GM12878 (cell line): ENCODE measurements around the gene CMTM4. TPM values are rescaled to one million over a fixed set of nuclear protein-coding genes. Genes with fewer than 3 reads are reported as not detected.
"Not testable (repeated sequence)": the region's sequence is repeated elsewhere in the genome, so short reads cannot be mapped to it uniquely, and the experiment has no call there.

Source experiments
- ATAC-seq: fragments of 200-7000 bp; cut with Tn5 transposase; 3 replicates; pipeline ENCODE4 v1.9.1; 2020; ENCODE audit warnings: mild to moderate bottlenecking, moderate library complexity
- BruUV-seq: library from RNA; stranded (reverse); fragments of 400-500 nt; replicated peaks from 2 replicates; lab custom pipeline; 2021; lab: Mats Ljungman, UMichigan
- CTCF ChIA-PET: fragments of 300-600 bp; sonication (Branson Sonifier 250); formaldehyde crosslinking; extraction: SDS; loops from one replicate; lab custom pipeline; 2021; ENCODE audit warnings: inconsistent platforms; lab: Yijun Ruan, JAX
- POLR2A ChIA-PET: fragments of 350-600 bp; formaldehyde crosslinking; extraction: SDS; loops from one replicate; lab custom pipeline; 2021; ENCODE audit warnings: inconsistent platforms; lab: Charles Lee
- RAD21 ChIA-PET: fragments of 300-600 bp; sonication (Branson Sonifier 250); formaldehyde crosslinking; loops from one replicate; lab custom pipeline; 2023; ENCODE audit warnings: antibody characterized with exemption; ENCODE audit not compliant: unreplicated experiment; lab: Charles Lee
- SMC1A ChIA-PET: fragments of 300-600 bp; sonication (Branson Sonifier 250); formaldehyde crosslinking; loops from one replicate; lab custom pipeline; 2023; ENCODE audit not compliant: unreplicated experiment, uncharacterized antibody; lab: Charles Lee
- DNase-seq: peaks from one replicate; pipeline ENCODE4 v3.0.0-alpha.2; 2011; ENCODE audit warnings: low read depth, low spot score
- FAIRE-seq: peaks from 3 replicates; lab custom pipeline; 2011; peaks lifted over from hg19 to GRCh38; lab: Jason Lieb, UNC
- H2AFZ ChIP-seq: 2 replicates; pipeline ENCODE4 v1.6.0; 2011; ENCODE audit warnings: low read depth, low read length, control low read depth; ENCODE audit not compliant: control insufficient read depth
- H3K27ac ChIP-seq: 2 replicates; pipeline ENCODE4 v1.5.1; 2011; ENCODE audit warnings: control low read depth; ENCODE audit not compliant: control insufficient read depth, insufficient read depth
- H3K27me3 ChIP-seq, 2 experiments: replicated peaks in 1 of 2; 2 replicates each; pipeline versions ENCODE4 v1.6.0 to v1.6.1; 2011; ENCODE audit warnings: low read length in 1 of 2; ENCODE audit not compliant: control insufficient read depth in 2 of 2, insufficient read depth in 2 of 2
- H3K36me3 ChIP-seq, 2 experiments: 2 replicates each; pipeline ENCODE4 v1.5.1; 2011; ENCODE audit warnings: low read length in 1 of 2; ENCODE audit not compliant: control insufficient read depth in 2 of 2, insufficient read depth in 2 of 2
- H3K4me1 ChIP-seq: 2 replicates; pipeline ENCODE4 v1.6.1; 2011; ENCODE audit warnings: mild to moderate bottlenecking, low read length, moderate library complexity, mixed read lengths; ENCODE audit not compliant: control insufficient read depth, insufficient read depth
- H3K4me2 ChIP-seq: 2 replicates; pipeline ENCODE4 v1.6.0; 2011; ENCODE audit warnings: control low read depth; ENCODE audit not compliant: control insufficient read depth, insufficient read depth
- H3K4me3 ChIP-seq: fragments of 200-600 bp; sonication (generic); 2 replicates; pipeline ENCODE4 v1.5.1; 2016
- H3K79me2 ChIP-seq: 2 replicates; pipeline ENCODE4 v1.6.0; 2011; ENCODE audit warnings: low read length; ENCODE audit not compliant: control insufficient read depth, insufficient read depth
- H3K9ac ChIP-seq: 2 replicates; pipeline ENCODE4 v1.8.0; 2011; ENCODE audit warnings: low read length, control low read depth, mixed read lengths; ENCODE audit not compliant: control insufficient read depth, insufficient read depth
- H3K9me3 ChIP-seq: replicated peaks from 3 replicates; pipeline ENCODE4 v1.5.1; 2011; ENCODE audit warnings: mild to moderate bottlenecking, low read length; ENCODE audit not compliant: control insufficient read depth, insufficient read depth
- H4K20me1 ChIP-seq: 2 replicates; pipeline ENCODE4 v1.6.0; 2011; ENCODE audit not compliant: control insufficient read depth, insufficient read depth
- EZH2 ChIP-seq: IDR thresholded peaks from 2 replicates; pipeline ENCODE4 v1.6.1; 2012; ENCODE audit warnings: low read depth, mild to moderate bottlenecking, control low read depth, inconsistent platforms, low read length, borderline replicate concordance; ENCODE audit not compliant: control insufficient read depth
- IRF3 ChIP-seq: fragments of 450-650 bp; IDR thresholded peaks from 2 replicates; pipeline ENCODE4 v1.6.1; 2014; ENCODE audit warnings: mild to moderate bottlenecking
- MXI1 ChIP-seq: fragments of 150-350 bp; IDR thresholded peaks from 2 replicates; pipeline ENCODE4 v1.6.1; 2011; ENCODE audit warnings: low read depth, mild to moderate bottlenecking, inconsistent platforms, low read length, improper control_type of control experiment
- NFIC ChIP-seq: IDR thresholded peaks from 2 replicates; pipeline ENCODE4 v1.6.1; 2012; ENCODE audit warnings: low read depth, mild to moderate bottlenecking, inconsistent platforms, low read length, moderate library complexity
- NFXL1 ChIP-seq: fragments of 450-650 bp; IDR thresholded peaks from 2 replicates; pipeline ENCODE4 v1.6.1; 2017; ENCODE audit warnings: antibody characterized with exemption, mild to moderate bottlenecking, borderline replicate concordance
- PAX5 ChIP-seq: IDR thresholded peaks from 2 replicates; pipeline ENCODE4 v1.6.1; 2011; ENCODE audit warnings: low read depth, low read length, borderline replicate concordance
- PAX8 ChIP-seq: fragments of 450-650 bp; IDR thresholded peaks from 2 replicates; pipeline ENCODE4 v1.6.1; 2017; ENCODE audit warnings: mild to moderate bottlenecking, moderate library complexity
- SRF ChIP-seq, 2 experiments: IDR thresholded peaks; 2 replicates each; pipeline ENCODE4 v1.6.1; 2011; ENCODE audit warnings: low read depth in 2 of 2, low read length in 2 of 2, mild to moderate bottlenecking in 1 of 2, moderate library complexity in 1 of 2
- TBL1XR1 ChIP-seq: IDR thresholded peaks from 2 replicates; pipeline ENCODE4 v1.6.1; 2012; ENCODE audit warnings: low read depth, low read length, improper control_type of control experiment
- TCF3 ChIP-seq: IDR thresholded peaks from 2 replicates; pipeline ENCODE4 v1.6.1; 2012; ENCODE audit warnings: low read depth, mild to moderate bottlenecking, low read length, borderline replicate concordance; ENCODE audit not compliant: insufficient read depth
- TCF7 ChIP-seq: IDR thresholded peaks from 2 replicates; pipeline ENCODE4 v1.6.1; 2014; ENCODE audit warnings: antibody characterized with exemption, borderline replicate concordance
- WRNIP1 ChIP-seq: IDR thresholded peaks from 2 replicates; pipeline ENCODE4 v1.6.1; 2011; ENCODE audit warnings: low read depth, low read length, improper control_type of control experiment, borderline replicate concordance
- YBX1 ChIP-seq: fragments of 450-650 bp; IDR thresholded peaks from 2 replicates; pipeline ENCODE4 v1.6.1; 2016; ENCODE audit warnings: antibody characterized with exemption
- ZNF622 ChIP-seq: fragments of 450-650 bp; IDR thresholded peaks from 2 replicates; pipeline ENCODE4 v1.6.1; 2017; ENCODE audit warnings: mild to moderate bottlenecking, inconsistent platforms
- WGBS: methylation state at CpG from one replicate; pipeline ENCODE4 v1.1.6; 2016; ENCODE audit warnings: low lambda C conversion rate; ENCODE audit not compliant: insufficient replicate concordance, insufficient coverage; ENCODE audit errors: missing lambda C conversion rate; 5-methylcytosine and 5-hydroxymethylcytosine counted together
- in situ Hi-C: fragments of 300-500 bp; cut with MboI; formaldehyde crosslinking; loops from 9 replicates; pipeline ENCODE4 v1.14.3; 2018; ENCODE audit warnings: mixed read lengths
- intact Hi-C: fragments of 100-400 bp; cut with micrococcal nuclease; formaldehyde crosslinking; loops from one replicate; pipeline ENCODE4 v1.14.2; 2022; ENCODE audit not compliant: unreplicated experiment
- polyA plus RNA-seq, 11 experiments: library from polyadenylated mRNA; depleted of rRNA in 4 of 11; unstranded in 6 of 11; stranded (reverse) in 5 of 11; fragments of >200 nt; fragmentation: Nextera tagmentation in 4 of 11; fragmentation: Illumina TruSeq in 1 of 11; extraction: Ambion mirVana in 4 of 11; extraction: Trizol in 1 of 11; gene quantifications; 1 replicate in 1 of 11; 2 replicates in 10 of 11; pipeline versions ENCODE4 v1.2.1 to v1.2.3, GENCODE V29; 2011 to 2016; ENCODE audit warnings: inconsistent platforms in 2 of 11, missing spikeins in 2 of 11, low read depth in 1 of 11
- total RNA-seq, 4 experiments: library from RNA; depleted of rRNA in 3 of 4; stranded (reverse); fragments of >200 nt in 3 of 4; fragmentation: Illumina TruSeq in 1 of 4; extraction: Trizol in 1 of 4; gene quantifications; 2 replicates each; pipeline versions ENCODE4 v1.2.1 to v1.2.3, GENCODE V29; 2013 to 2021

The CMTM4 gene
- total and polyA plus RNA-seq, 10 of the 15 experiments (the other 5 are each of a cell fraction or from before 2014, with no cell fraction given): 0.02 to 0.43 (median 0.15) TPM; not detected in 2

- no TSS peak for BruUV-seq
- Histone ChIP-seq H3K36me3 (no peaks in the 10 kb centered on the region), H3K4me1 (no peaks in the 10 kb centered on the region), H2AFZ (no peak overlapping the region), H3K9me3 (no peaks in the 10 kb centered on the region), H3K9ac (no peak overlapping the region), H3K27ac (no peak overlapping the region), H3K4me2 (no peak overlapping the region)
- FAIRE-seq (no peak), DNase-seq (no peak)
- ChIA-PET POLR2A (no interaction called here), SMC1A (no interaction called here), CTCF (interaction anchor here (2.0 kb wide), 1 partner anchor 17 kb away, joined by 10 read pairs; no protein-coding TSS in a partner anchor), RAD21 (no interaction called here)
- intact Hi-C loops: no loop called here
- WGBS: 42% methylated on average over 4 of the region's 4 CpGs
- TF ChIP-seq PAX8: no peak
- TF ChIP-seq NFXL1: no peak
- no peak for TF ChIP-seq TBL1XR1
- TF ChIP-seq ZNF622: no peak
- no peak for TF ChIP-seq MXI1
- no peak for TF ChIP-seq PAX5
- no peak for TF ChIP-seq TCF7
- TF ChIP-seq WRNIP1: no peak
- TF ChIP-seq NFIC: no peak
- TF ChIP-seq IRF3: no peak
- TF ChIP-seq TCF3: no peak
- no peak for TF ChIP-seq EZH2
- TF ChIP-seq YBX1: no peak
- TF ChIP-seq SRF (IDR thresholded peaks at IDR 0.05; ENCODE audit: low read depth in 2 of 2, low read length in 2 of 2): no peak
- TF ChIP-seq, all 136 proteins: peak for 0
- peaks cover 0 to 1% of the 10 kb centered on the region in 2 experiments; a peak in 1 of 4 replicates for H3K27me3 ChIP-seq
- in situ Hi-C loops: no loop called here
- H4K20me1 ChIP-seq: no peaks in the 10 kb centered on the region; the same call in 1 of the 2 replicates
- H3K79me2 ChIP-seq: no peaks in the 10 kb centered on the region
- ATAC-seq: no peak
- no peak overlapping the region for H3K4me3 ChIP-seq
Measured at GRCh38 chr16:66634527-66635196, 61.9 kb downstream of the CMTM4 start.

GRCh38 chr16:66631558-66631957 is 65.0 kb downstream of the CMTM4 start:
- 89% methylated on average over 3 of the region's 4 CpGs for WGBS
- POLR2A ChIA-PET, ATAC-seq, H3K27me3 ChIP-seq, RAD21 ChIA-PET, H2AFZ ChIP-seq, FAIRE-seq, H3K36me3 ChIP-seq, in situ Hi-C loops, H3K9me3 ChIP-seq, H3K9ac ChIP-seq, H3K4me2 ChIP-seq, H3K4me3 ChIP-seq, H4K20me1 ChIP-seq, BruUV-seq, H3K79me2 ChIP-seq, DNase-seq, SMC1A ChIA-PET, CTCF ChIA-PET, intact Hi-C loops, H3K4me1 ChIP-seq, H3K27ac ChIP-seq: not testable (repeated sequence)
